LHCN-M2 (cell line): ENCODE measurements around the gene CCDC50. TPM values are rescaled to one million over a fixed set of nuclear protein-coding genes. Genes with fewer than 3 reads are reported as not detected.

Experiments
- DNase-seq: peaks from one replicate; pipeline ENCODE4 v3.0.0-alpha.2; 2012; ENCODE audit warnings: low read depth
- total RNA-seq: library from RNA; depleted of rRNA; stranded (reverse); fragments of >200 nt; gene quantifications from 2 replicates; pipeline ENCODE4 v1.2.3, GENCODE V29; 2014; rRNA removed

CCDC50 gene
- total RNA-seq, 1 experiment from 2014 or later, result 86.3 TPM

DNA sequence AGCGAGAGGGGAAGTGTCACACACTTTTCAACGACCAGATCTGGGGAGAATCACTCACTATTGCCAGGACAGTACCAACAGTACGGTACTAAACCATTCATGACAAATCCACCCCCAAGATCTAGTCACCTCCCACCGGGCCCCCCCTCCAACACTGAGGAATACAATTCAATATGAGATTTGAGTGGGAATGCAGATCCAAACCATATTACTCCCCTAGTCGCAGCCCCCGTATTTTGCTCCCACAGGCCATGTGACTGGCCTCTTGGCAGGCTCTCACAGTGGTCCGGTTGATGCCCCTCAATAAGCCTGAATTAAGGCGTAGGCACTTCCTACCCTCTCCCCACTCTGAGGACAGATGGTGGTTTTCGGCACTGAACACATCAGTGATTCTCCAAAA lies 86.4 kb downstream of the CCDC50 start:
- DNase-seq, result no peak

DNA sequence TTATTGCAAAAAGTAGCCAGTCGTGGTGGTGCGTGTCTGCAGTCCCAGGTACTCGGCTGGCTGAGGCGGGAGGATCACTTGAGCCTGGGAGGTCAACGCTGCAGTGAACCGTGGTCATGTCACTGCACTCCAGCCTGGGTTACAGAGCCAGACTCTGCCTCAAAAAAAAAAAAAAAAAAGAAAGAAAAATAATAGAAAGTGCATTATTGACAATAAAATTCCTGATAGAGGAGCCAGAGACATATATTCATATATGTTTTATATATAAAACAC lies 88.2 kb downstream of the CCDC50 start:
- no peak for DNase-seq

- no peak for DNase-seq
Observed at GRCh38 chr3:191420771-191421170, 91.6 kb downstream of the CCDC50 start.

GRCh38 chr3:191424881-191425280 lies 95.7 kb downstream of the CCDC50 start:
- no peak for DNase-seq

DNA sequence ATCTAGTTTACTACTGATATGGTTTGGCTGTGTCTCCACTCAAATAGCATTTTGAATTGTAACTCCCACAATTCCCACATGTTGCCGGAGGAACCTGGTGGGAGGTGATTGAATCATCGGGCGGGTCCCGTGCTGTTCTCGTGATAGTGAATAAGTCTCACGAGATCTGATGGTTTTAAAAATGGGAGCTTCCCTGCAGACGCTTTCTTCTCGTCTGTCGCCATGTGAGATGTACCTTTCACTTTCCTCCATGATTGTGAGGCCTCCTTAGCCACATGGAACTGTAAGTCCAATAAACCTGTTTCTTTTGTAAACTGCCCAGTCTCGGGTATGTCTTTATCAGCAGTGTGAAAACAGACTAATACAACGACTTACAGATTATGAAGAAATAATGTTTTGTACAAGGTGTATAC lies 96.1 kb downstream of the CCDC50 start:
- no peak for DNase-seq

DNA sequence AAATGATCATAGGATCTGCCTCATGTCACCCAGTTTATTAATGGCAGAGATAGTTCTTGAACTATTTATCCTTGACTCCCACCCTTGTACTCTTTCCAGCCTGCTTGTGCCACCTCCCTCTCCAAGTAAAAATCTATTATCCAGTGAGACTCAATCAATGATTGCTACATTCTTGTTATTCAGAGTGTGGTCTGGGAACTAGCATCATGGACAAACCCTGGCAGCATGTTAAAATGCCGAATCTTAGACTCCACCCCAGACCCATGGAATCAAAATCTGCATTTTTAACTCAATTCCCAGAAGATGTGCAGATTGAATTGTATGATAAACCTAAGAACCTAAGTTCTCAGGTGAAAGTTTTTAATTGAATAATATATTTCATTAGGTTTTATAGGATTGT lies 97.1 kb downstream of the CCDC50 start:
- no peak for DNase-seq

DNA sequence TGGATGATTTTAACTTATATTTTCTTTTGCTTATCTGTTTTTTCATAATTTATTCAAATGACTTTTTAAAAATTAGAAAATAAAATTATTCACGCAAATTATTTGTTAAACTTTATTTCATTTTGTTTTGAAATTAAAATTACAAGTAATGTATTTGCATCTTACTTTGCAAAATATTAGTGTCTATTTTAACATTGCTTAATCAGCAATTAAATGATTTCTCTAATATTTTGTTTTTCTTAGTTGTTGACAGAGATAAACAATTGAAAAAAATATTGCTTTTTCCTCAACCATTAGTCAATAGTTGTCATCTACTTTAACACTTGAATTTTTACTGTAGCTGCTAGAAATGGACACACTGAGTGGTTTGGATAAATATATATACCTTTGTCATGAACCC lies 99.0 kb downstream of the CCDC50 start:
- no peak for DNase-seq

DNA sequence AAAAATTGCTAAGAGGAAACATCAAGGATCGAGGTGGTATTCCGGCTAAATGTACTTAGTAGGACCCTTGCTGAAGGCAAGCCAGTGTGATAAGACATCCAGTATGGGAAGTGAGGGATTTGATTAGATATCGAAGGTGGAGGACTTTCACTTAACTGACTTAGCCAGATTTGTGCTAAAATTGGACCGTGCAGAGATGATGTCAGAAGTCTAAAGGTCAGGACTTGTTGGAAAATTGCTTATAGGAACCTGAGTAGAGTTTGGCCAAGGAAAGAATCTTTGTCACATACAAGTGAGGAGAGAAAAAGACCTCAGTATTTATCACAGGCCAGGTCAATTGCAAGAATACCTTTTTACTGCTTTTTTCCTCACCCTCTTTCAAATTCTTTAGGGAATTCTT lies 100.9 kb downstream of the CCDC50 start:
- DNase-seq, result no peak

DNA sequence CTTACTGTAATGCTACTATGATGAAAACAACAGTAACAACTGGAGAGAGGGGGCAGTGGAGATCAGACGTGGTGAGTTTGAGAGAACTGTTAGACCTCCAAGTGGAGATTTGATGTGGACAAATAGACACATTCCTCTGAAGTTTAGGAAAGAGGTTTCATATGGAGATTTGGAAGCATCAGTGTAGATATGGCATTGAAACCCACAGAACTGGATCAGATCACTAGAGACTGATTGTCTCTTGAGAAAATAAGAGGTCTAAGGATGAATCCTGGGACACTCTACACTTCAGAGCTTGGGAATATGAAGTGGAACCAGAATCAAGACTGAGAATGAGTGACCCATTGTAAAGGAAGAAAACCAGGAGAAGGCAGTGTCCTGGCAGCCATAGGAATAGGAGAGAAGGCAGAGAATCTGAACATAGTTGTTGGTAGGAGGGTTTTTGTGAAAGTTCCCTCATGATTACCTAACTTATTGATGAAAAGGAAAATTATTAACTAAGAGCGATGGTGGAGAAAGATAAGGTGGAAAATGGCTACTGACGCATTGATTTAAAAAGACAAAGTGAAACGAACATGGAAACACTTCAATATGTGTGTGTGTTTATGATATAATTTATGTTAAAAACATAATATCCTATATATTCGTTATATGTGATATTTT lies 102.1 kb downstream of the CCDC50 start:
- DNase-seq, result no peak

GRCh38 chr3:191432162-191432561 lies 103.0 kb downstream of the CCDC50 start:
- DNase-seq, result no peak

DNA sequence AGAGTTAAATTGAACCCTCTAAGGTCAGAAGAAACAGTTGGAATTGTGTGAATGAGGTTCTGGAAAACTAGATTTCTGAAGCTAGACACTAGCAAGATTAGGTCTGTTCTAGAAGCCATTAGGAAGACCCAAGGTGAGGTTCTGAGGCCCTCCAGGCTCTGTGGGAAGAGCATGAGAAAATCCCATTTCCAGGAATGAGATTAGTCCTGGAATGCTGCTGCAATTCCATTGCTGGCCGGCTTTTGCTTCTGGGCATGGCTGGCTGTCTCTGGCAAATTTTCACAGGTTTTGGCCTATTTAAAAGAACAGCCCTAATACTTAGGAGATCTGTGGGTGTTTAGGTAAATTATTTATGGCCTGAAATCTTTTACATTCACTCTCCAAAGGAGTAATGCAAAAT lies 104.8 kb downstream of the CCDC50 start:
- no peak for DNase-seq

- no peak for DNase-seq
Observed at GRCh38 chr3:191435981-191436380, 106.8 kb downstream of the CCDC50 start.

DNA sequence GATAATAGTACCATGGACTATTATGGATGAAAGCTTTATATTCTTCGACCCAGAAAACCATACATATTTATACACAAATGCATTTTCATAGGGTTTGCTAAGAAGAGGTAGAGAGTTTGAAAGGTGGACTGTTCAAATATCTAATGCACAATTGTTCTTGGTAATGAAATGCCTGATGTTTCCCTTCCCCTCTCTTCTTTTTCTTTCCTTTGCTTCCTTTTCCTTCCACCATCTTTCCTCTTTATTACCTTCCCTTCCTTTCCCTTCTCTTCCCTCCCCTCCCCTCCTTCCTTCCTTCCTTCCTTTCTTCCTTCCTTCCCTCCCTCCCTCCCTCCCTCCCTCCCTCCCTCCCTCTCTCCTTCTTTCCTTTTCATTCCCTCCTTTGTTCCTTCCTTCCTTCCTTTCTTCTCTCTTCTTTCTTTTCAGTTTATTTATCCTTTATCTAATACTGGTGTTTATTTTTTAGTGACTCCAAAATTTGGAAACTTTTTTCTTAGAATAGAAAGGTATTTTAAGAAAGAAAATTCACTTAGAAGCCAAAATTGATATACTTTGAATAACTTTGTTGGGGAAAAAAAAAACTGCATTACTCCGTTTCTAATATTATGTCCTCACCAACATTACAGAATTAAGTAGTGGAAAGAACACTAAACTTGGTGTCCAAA lies 109.1 kb downstream of the CCDC50 start:
- no peak for DNase-seq

GRCh38 chr3:191440532-191440931 lies 111.3 kb downstream of the CCDC50 start:
- DNase-seq, result no peak

- no peak for DNase-seq
Observed at GRCh38 chr3:191441687-191442086, 112.5 kb downstream of the CCDC50 start.

DNA sequence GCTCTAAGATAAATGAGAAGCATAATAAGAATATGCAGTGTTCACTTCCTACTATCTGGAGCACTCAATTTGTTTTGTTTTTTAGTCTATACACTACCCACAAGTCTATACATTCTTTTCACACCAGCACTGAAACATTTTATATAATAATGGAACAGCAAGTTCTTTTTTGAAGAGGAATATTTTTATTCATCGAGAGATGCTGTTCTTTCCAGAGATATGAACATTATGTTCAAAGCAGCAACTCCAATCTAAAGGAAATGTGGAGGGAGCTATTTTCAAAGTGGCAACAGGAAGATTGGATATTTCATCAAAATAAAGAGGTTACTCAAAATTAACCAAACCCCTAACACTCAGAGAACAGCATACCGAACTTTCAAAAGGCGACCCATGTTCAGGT lies 115.4 kb downstream of the CCDC50 start:
- no peak for DNase-seq

Other genes with a start within 250 kb of the CCDC50 start
- 0.06 TPM in 1 of 2 replicates, not detected in the other for gene OSTN, start 130.2 kb upstream of the CCDC50 start, total RNA-seq
- gene UTS2B, start 1.1 kb downstream of the CCDC50 start, total RNA-seq, result 0.26 and 0.57 TPM in 2 replicates
- not detected in 2 replicates for gene PYDC2, start 131.8 kb downstream of the CCDC50 start, total RNA-seq